HL-60 (cell line): ENCODE data around the gene OTULINL.

Experiments
- DNase-seq, 2 experiments: peaks; one replicate each; pipeline ENCODE4 v3.0.0-alpha.2; 2010 to 2020; ENCODE audit warnings: low read depth in 1 of 2, low spot score in 1 of 2
- H3K27ac ChIP-seq: fragments of 250-450 bp; sonication (Bioruptor Pico); replicated peaks from 2 replicates; pipeline ENCODE4 v1.5.1; 2020; ENCODE audit warnings: mild to moderate bottlenecking, moderate library complexity
- H3K27me3 ChIP-seq: fragments of 250-450 bp; sonication (Bioruptor Pico); 2 replicates; pipeline ENCODE4 v1.5.1; 2021; ENCODE audit warnings: mild to moderate bottlenecking, moderate library complexity; ENCODE audit not compliant: insufficient read depth, poor library complexity, severe bottlenecking
- H3K4me3 ChIP-seq: replicated peaks from 2 replicates; pipeline ENCODE4 v1.5.1; 2011; ENCODE audit warnings: mild to moderate bottlenecking, control low read depth, low read length; ENCODE audit not compliant: insufficient read depth
- CTCF ChIP-seq: IDR thresholded peaks from one replicate; pipeline ENCODE4 v1.5.1; 2011; ENCODE audit warnings: low read length, control low read depth, inconsistent platforms; ENCODE audit not compliant: insufficient read depth
- GABPA ChIP-seq: IDR thresholded peaks from 2 replicates; pipeline ENCODE4 v1.6.1; 2012; ENCODE audit warnings: low read depth
- POLR2AphosphoS5 ChIP-seq: IDR thresholded peaks from 2 replicates; pipeline ENCODE4 v1.6.1; 2012; ENCODE audit warnings: low read depth
- SPI1 ChIP-seq: IDR thresholded peaks from 2 replicates; pipeline ENCODE4 v1.6.1; 2012; ENCODE audit warnings: low read depth, mild to moderate bottlenecking, borderline replicate concordance
- TF ChIP-seq, protein P1 (sequence below): IDR thresholded peaks from 2 replicates; pipeline ENCODE4 v1.6.1; 2012; ENCODE audit warnings: low read depth; ENCODE audit not compliant: insufficient replicate concordance

The OTULINL gene

GRCh38 chr5:14545308-14545707, 36.3 kb upstream of the OTULINL start:
- Histone ChIP-seq H3K27me3 (no peaks in the 10 kb centered on the region), H3K4me3 (no peak overlapping the region), H3K27ac (peak overlapping the region; percentile 56)
- DNase-seq: peak; percentile 78 to 98
- TF ChIP-seq GABPA: no peak
- TF ChIP-seq SPI1: peak; percentile 97
- peak; percentile 48; the same call in 1 of the 2 replicates for TF ChIP-seq POLR2AphosphoS5

DNA sequence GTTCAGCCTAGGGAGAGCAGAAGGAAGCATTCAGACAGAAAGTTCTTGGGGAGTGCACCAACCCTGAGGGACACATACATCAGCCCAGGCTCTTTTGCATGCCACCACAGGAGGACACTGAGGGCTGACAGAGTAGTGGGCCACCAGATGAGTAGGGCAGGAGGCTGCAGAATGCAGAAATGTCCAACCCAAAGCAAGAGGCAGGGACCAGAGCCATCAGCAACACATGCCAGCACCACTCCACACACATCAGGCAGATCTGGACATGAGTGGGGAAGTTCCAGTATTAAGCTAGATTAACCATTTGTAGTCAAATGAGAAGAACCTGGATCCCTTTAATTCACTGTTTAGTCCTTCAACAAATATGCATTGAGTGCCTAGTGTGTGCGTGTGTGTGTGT, 35.7 kb upstream of the OTULINL start:
- Histone ChIP-seq H3K27me3 (no peaks in the 10 kb centered on the region), H3K27ac (peak overlapping the region; percentile 56), H3K4me3 (no peak overlapping the region)
- TF ChIP-seq, protein P1, sequence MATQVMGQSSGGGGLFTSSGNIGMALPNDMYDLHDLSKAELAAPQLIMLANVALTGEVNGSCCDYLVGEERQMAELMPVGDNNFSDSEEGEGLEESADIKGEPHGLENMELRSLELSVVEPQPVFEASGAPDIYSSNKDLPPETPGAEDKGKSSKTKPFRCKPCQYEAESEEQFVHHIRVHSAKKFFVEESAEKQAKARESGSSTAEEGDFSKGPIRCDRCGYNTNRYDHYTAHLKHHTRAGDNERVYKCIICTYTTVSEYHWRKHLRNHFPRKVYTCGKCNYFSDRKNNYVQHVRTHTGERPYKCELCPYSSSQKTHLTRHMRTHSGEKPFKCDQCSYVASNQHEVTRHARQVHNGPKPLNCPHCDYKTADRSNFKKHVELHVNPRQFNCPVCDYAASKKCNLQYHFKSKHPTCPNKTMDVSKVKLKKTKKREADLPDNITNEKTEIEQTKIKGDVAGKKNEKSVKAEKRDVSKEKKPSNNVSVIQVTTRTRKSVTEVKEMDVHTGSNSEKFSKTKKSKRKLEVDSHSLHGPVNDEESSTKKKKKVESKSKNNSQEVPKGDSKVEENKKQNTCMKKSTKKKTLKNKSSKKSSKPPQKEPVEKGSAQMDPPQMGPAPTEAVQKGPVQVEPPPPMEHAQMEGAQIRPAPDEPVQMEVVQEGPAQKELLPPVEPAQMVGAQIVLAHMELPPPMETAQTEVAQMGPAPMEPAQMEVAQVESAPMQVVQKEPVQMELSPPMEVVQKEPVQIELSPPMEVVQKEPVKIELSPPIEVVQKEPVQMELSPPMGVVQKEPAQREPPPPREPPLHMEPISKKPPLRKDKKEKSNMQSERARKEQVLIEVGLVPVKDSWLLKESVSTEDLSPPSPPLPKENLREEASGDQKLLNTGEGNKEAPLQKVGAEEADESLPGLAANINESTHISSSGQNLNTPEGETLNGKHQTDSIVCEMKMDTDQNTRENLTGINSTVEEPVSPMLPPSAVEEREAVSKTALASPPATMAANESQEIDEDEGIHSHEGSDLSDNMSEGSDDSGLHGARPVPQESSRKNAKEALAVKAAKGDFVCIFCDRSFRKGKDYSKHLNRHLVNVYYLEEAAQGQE: no peak
- TF ChIP-seq POLR2AphosphoS5 (no peak), SPI1 (no peak), GABPA (no peak), CTCF (no peak)
- peak in 1 of 2 experiments; percentile 20 for DNase-seq

DNA sequence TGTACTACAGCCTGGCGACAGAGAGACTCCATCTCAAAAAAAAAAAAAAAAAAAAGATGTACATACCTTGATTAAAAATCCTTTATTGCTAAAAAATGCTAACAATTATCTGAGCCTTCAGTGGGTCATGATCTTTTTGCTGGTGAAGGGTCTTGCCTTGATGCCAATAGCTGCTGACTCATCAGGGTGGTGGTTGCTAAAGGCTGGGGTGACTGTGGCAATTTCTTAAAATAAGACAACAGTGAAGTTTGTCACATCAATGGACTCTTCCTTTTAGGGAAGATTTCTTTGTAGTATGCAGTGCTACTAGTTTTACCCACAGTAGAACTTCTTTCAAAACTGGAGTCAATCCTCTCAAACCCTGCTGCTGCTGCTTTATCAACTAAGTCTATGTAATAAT, 33.9 kb upstream of the OTULINL start:
- TF ChIP-seq, protein P1: no peak
- no peak for TF ChIP-seq POLR2AphosphoS5
- no peak for TF ChIP-seq SPI1
- TF ChIP-seq CTCF: no peak
- no peak for TF ChIP-seq GABPA
- no peak overlapping the region for H3K4me3 ChIP-seq
- peak in 1 of 2 experiments; percentile 26 for DNase-seq
- no peak overlapping the region for H3K27ac ChIP-seq
- H3K27me3 ChIP-seq: no peaks in the 10 kb centered on the region

- Histone ChIP-seq H3K27me3 (no peaks in the 10 kb centered on the region), H3K4me3 (no peak overlapping the region), H3K27ac (no peak overlapping the region)
- no peak for DNase-seq
- TF ChIP-seq SPI1: no peak
- TF ChIP-seq CTCF: no peak
- no peak for TF ChIP-seq POLR2AphosphoS5
- TF ChIP-seq, protein P1: no peak
- TF ChIP-seq GABPA: no peak
These were observed 30.4 kb upstream of the OTULINL start for GRCh38 chr5:14551211-14551610.
